Measurements from ENCODE around the gene CCM2L. TPM values are rescaled to one million over a fixed set of nuclear protein-coding genes. Genes with fewer than 3 reads are reported as not detected.

The CCM2L gene
- total RNA-seq, 1 donor from 2014 or later = 6.3 TPM

- Mint-ChIP-seq H3K4me1 (ENCODE audit: low read depth, unreplicated experiment) (peaks cover 9% of the 10 kb centered on the region), H3K27ac (ENCODE audit: unreplicated experiment) (no peak overlapping the region), H3K27me3 (ENCODE audit: unreplicated experiment) (peaks cover 9% of the 10 kb centered on the region), H3K36me3 (ENCODE audit: unreplicated experiment) (peaks cover 5% of the 10 kb centered on the region), H3K4me3 (ENCODE audit: unreplicated experiment) (no peak overlapping the region), H3K9me3 (ENCODE audit: unreplicated experiment) (peaks cover 11% of the 10 kb centered on the region)
- no peak for DNase-seq
- TF ChIP-seq CTCF (IDR thresholded peaks at IDR 0.05; ENCODE audit: partially characterized antibody, unreplicated experiment) = no peak
Observed at GRCh38 chr20:32069711-32070110, 59.5 kb downstream of the CCM2L start.

- no peak for TF ChIP-seq CTCF (IDR thresholded peaks at IDR 0.05; ENCODE audit: partially characterized antibody, unreplicated experiment)
- no peak for DNase-seq
- Mint-ChIP-seq H3K27me3 (ENCODE audit: unreplicated experiment) (peaks cover 10% of the 10 kb centered on the region), H3K27ac (ENCODE audit: unreplicated experiment) (no peak overlapping the region), H3K4me1 (ENCODE audit: low read depth, unreplicated experiment) (peaks cover 9% of the 10 kb centered on the region), H3K4me3 (ENCODE audit: unreplicated experiment) (no peak overlapping the region), H3K36me3 (ENCODE audit: unreplicated experiment) (peaks cover 5% of the 10 kb centered on the region), H3K9me3 (ENCODE audit: unreplicated experiment) (peaks cover 12% of the 10 kb centered on the region)
Observed at GRCh38 chr20:32070282-32070681, 60.0 kb downstream of the CCM2L start.

- DNase-seq = no peak
- Mint-ChIP-seq H3K27ac (ENCODE audit: unreplicated experiment) (no peak overlapping the region), H3K4me1 (ENCODE audit: low read depth, unreplicated experiment) (peaks cover 9% of the 10 kb centered on the region), H3K36me3 (ENCODE audit: unreplicated experiment) (peaks cover 9% of the 10 kb centered on the region), H3K9me3 (ENCODE audit: unreplicated experiment) (peaks cover 13% of the 10 kb centered on the region), H3K27me3 (ENCODE audit: unreplicated experiment) (peaks cover 14% of the 10 kb centered on the region), H3K4me3 (ENCODE audit: unreplicated experiment) (no peak overlapping the region)
- TF ChIP-seq CTCF (IDR thresholded peaks at IDR 0.05; ENCODE audit: partially characterized antibody, unreplicated experiment) = no peak
Observed at GRCh38 chr20:32070690-32071213, 60.5 kb downstream of the CCM2L start.

GRCh38 chr20:32071395-32072167 lies 61.3 kb downstream of the CCM2L start:
- Mint-ChIP-seq H3K36me3 (ENCODE audit: unreplicated experiment) (peaks cover 9% of the 10 kb centered on the region), H3K27me3 (ENCODE audit: unreplicated experiment) (peaks cover 10% of the 10 kb centered on the region), H3K27ac (ENCODE audit: unreplicated experiment) (no peak overlapping the region), H3K4me1 (ENCODE audit: low read depth, unreplicated experiment) (peaks cover 9% of the 10 kb centered on the region), H3K4me3 (ENCODE audit: unreplicated experiment) (no peak overlapping the region), H3K9me3 (ENCODE audit: unreplicated experiment) (peaks cover 13% of the 10 kb centered on the region)
- TF ChIP-seq CTCF (IDR thresholded peaks at IDR 0.05; ENCODE audit: partially characterized antibody, unreplicated experiment) = no peak
- DNase-seq = no peak

GRCh38 chr20:32072168-32072750 lies 62.0 kb downstream of the CCM2L start:
- H3K9me3 Mint-ChIP-seq (ENCODE audit: unreplicated experiment) = peaks cover 9% of the 10 kb centered on the region
- H3K27me3 Mint-ChIP-seq (ENCODE audit: unreplicated experiment) = peaks cover 8% of the 10 kb centered on the region
- H3K4me1 Mint-ChIP-seq (ENCODE audit: low read depth, unreplicated experiment) = peaks cover 7% of the 10 kb centered on the region
- TF ChIP-seq CTCF (IDR thresholded peaks at IDR 0.05; ENCODE audit: partially characterized antibody, unreplicated experiment) = no peak
- no peak for DNase-seq
- H3K4me3 Mint-ChIP-seq (ENCODE audit: unreplicated experiment) = no peak overlapping the region
- H3K36me3 Mint-ChIP-seq (ENCODE audit: unreplicated experiment) = peaks cover 9% of the 10 kb centered on the region
- H3K27ac Mint-ChIP-seq (ENCODE audit: unreplicated experiment) = no peak overlapping the region
